WTC11 (cell line): ENCODE results near the gene CALCOCO2. TPM values are rescaled to one million over a fixed set of nuclear protein-coding genes. Genes with fewer than 3 reads are reported as not detected.

ENCODE experiments used
- ATAC-seq: fragments of 200-7000 bp; cut with Tn5 transposase; 2 replicates; pipeline ENCODE4 v1.10.0; 2021; ENCODE audit warnings: mild to moderate bottlenecking, moderate library complexity
- CTCF ChIA-PET: fragments of 300-600 bp; sonication (Branson Sonifier 250); formaldehyde crosslinking; loops from one replicate; lab custom pipeline; 2021; ENCODE audit warnings: antibody characterized with exemption; lab: Charles Lee
- POLR2A ChIA-PET: fragments of 350-600 bp; sonication (Branson Sonifier 250); formaldehyde crosslinking; loops from one replicate; lab custom pipeline; 2021; ENCODE audit warnings: antibody characterized with exemption; lab: Charles Lee
- DNase-seq: peaks from one replicate; pipeline ENCODE4 v3.0.0; 2021; ENCODE audit warnings: low spot score
- H3K27ac Mint-ChIP-seq: 2 replicates; pipeline ENCODE4 v1.8.0; 2021; ENCODE audit warnings: mixed read lengths
- H3K27me3 Mint-ChIP-seq: 2 replicates; pipeline ENCODE4 v1.8.0; 2021; ENCODE audit warnings: low read depth, mild to moderate bottlenecking, moderate library complexity, mixed read lengths
- H3K36me3 Mint-ChIP-seq: 2 replicates; pipeline ENCODE4 v1.8.0; 2021; ENCODE audit warnings: mixed read lengths
- H3K4me1 Mint-ChIP-seq: 2 replicates; pipeline ENCODE4 v1.8.0; 2022; ENCODE audit warnings: mixed read lengths
- H3K4me3 Mint-ChIP-seq: 2 replicates; pipeline ENCODE4 v1.8.0; 2021; ENCODE audit warnings: mild to moderate bottlenecking, moderate library complexity, mixed read lengths
- H3K9me3 Mint-ChIP-seq: 2 replicates; pipeline ENCODE4 v1.8.0; 2021; ENCODE audit warnings: mixed read lengths
- CBFB ChIP-seq: sonication (generic); formaldehyde crosslinking; IDR thresholded peaks from 2 replicates; pipeline ENCODE4 v1.8.1; 2022; ENCODE audit warnings: mild to moderate bottlenecking, low read depth, missing genetic modification reagents
- FOXJ3 ChIP-seq: sonication (generic); formaldehyde crosslinking; IDR thresholded peaks from 2 replicates; pipeline ENCODE4 v1.9.0; 2021; ENCODE audit warnings: missing genetic modification reagents, mild to moderate bottlenecking, borderline replicate concordance
- GABPB1 ChIP-seq: sonication (generic); formaldehyde crosslinking; IDR thresholded peaks from 2 replicates; pipeline ENCODE4 v1.8.1; 2023; ENCODE audit warnings: mild to moderate bottlenecking, missing genetic modification reagents
- MXD4 ChIP-seq: fragments of 250-450 bp; sonication (Bioruptor Pico); IDR thresholded peaks from 2 replicates; pipeline ENCODE4 v1.8.0; 2021; ENCODE audit warnings: mild to moderate bottlenecking, moderate library complexity, borderline replicate concordance
- NFATC4 ChIP-seq: fragments of 250-450 bp; sonication (Bioruptor Pico); IDR thresholded peaks from 2 replicates; pipeline ENCODE4 v1.9.0; 2021; ENCODE audit warnings: mild to moderate bottlenecking
- NR3C1 ChIP-seq: sonication (generic); formaldehyde crosslinking; conservative IDR thresholded peaks from 2 replicates; pipeline ENCODE4 v1.8.1; 2023; ENCODE audit warnings: low read depth, mild to moderate bottlenecking, missing genetic modification reagents
- TP53 ChIP-seq: sonication (generic); formaldehyde crosslinking; IDR thresholded peaks from 2 replicates; pipeline ENCODE4 v1.8.1; 2023; ENCODE audit warnings: mild to moderate bottlenecking, missing genetic modification reagents
- ZNF121 ChIP-seq: sonication (generic); formaldehyde crosslinking; IDR thresholded peaks from 2 replicates; pipeline ENCODE4 v1.8.0; 2023; ENCODE audit warnings: missing genetic modification reagents
- ZNF219 ChIP-seq: sonication (generic); formaldehyde crosslinking; IDR thresholded peaks from 2 replicates; pipeline ENCODE4 v1.8.0; 2023; ENCODE audit warnings: missing genetic modification reagents, mild to moderate bottlenecking, borderline replicate concordance
- ZNF232 ChIP-seq: sonication (generic); formaldehyde crosslinking; IDR thresholded peaks from 2 replicates; pipeline ENCODE4 v1.8.0; 2022; ENCODE audit warnings: mild to moderate bottlenecking, missing genetic modification reagents
- total RNA-seq: library from RNA; stranded (reverse); gene quantifications from 3 replicates; pipeline ENCODE4 v1.2.3, GENCODE V29; 2021
- TF ChIP-seq, protein P1 (sequence below): sonication (generic); formaldehyde crosslinking; IDR thresholded peaks from 2 replicates; pipeline ENCODE4 v1.8.0; 2022; ENCODE audit warnings: mild to moderate bottlenecking, missing genetic modification reagents
- TF ChIP-seq, protein P2 (sequence below): sonication (generic); formaldehyde crosslinking; IDR thresholded peaks from 2 replicates; pipeline ENCODE4 v1.8.0; 2023; ENCODE audit warnings: missing genetic modification reagents
- TF ChIP-seq, protein P3 (sequence below): sonication (generic); formaldehyde crosslinking; IDR thresholded peaks from 2 replicates; pipeline ENCODE4 v1.8.1; 2022; ENCODE audit warnings: mild to moderate bottlenecking, missing genetic modification reagents, moderate library complexity, borderline replicate concordance
- TF ChIP-seq, protein P4 (sequence below): sonication (generic); formaldehyde crosslinking; IDR thresholded peaks from 2 replicates; pipeline ENCODE4 v1.8.0; 2022; ENCODE audit warnings: missing genetic modification reagents
- TF ChIP-seq, protein P5 (sequence below): fragments of 250-450 bp; sonication (Bioruptor Pico); IDR thresholded peaks from 2 replicates; pipeline ENCODE4 v1.9.0; 2021; ENCODE audit warnings: moderate library complexity, mild to moderate bottlenecking, inconsistent platforms, borderline replicate concordance
- TF ChIP-seq, protein P6 (sequence below): fragments of 200-600 bp; IDR thresholded peaks from 2 replicates; pipeline ENCODE4 v1.8.0; 2022; ENCODE audit warnings: antibody characterized with exemption

The CALCOCO2 gene
- total RNA-seq, 1 experiment from 2014 or later = 32.6 TPM

DNA sequence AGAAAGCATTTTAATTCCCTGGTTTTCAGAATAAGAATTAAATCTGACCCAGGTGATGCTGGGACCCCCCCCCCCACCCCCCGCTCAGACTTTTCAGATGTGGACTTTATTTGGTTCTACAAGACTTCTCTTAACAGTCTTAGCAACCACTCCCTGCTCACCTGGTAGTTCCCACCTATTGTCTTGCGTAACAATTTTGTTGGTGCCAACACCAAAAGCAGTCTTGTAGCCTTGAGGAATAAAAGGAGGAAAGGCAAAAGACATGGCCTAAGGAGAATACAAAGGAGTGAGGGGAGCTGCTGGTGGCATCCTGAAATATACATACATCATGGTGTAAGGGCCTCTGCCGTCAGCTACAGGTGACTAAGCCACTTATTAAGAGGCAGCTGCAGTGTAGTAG lies 18.8 kb upstream of the CALCOCO2 start:
- Mint-ChIP-seq H3K27me3 (peaks cover 5% of the 10 kb centered on the region; the same call in 1 of the 2 replicates), H3K4me3 (no peak overlapping the region), H3K36me3 (no peaks in the 10 kb centered on the region), H3K27ac (no peak overlapping the region), H3K9me3 (no peaks in the 10 kb centered on the region), H3K4me1 (peaks cover 13% of the 10 kb centered on the region; the same call in 1 of the 2 replicates)
- TF ChIP-seq ZNF121 (CRISPR knock-in tag) = no peak
- TF ChIP-seq MXD4 = no peak
- no peak for TF ChIP-seq CBFB (CRISPR knock-in tag)
- no peak for TF ChIP-seq ZNF232 (CRISPR knock-in tag)
- TF ChIP-seq NR3C1 (CRISPR knock-in tag) = no peak
- TF ChIP-seq NFATC4 (CRISPR knock-in tag) = no peak
- TF ChIP-seq ZNF219 (CRISPR knock-in tag) = no peak
- TF ChIP-seq, protein P1, sequence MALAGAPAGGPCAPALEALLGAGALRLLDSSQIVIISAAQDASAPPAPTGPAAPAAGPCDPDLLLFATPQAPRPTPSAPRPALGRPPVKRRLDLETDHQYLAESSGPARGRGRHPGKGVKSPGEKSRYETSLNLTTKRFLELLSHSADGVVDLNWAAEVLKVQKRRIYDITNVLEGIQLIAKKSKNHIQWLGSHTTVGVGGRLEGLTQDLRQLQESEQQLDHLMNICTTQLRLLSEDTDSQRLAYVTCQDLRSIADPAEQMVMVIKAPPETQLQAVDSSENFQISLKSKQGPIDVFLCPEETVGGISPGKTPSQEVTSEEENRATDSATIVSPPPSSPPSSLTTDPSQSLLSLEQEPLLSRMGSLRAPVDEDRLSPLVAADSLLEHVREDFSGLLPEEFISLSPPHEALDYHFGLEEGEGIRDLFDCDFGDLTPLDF (CRISPR knock-in tag) = no peak
- TF ChIP-seq, protein P2, sequence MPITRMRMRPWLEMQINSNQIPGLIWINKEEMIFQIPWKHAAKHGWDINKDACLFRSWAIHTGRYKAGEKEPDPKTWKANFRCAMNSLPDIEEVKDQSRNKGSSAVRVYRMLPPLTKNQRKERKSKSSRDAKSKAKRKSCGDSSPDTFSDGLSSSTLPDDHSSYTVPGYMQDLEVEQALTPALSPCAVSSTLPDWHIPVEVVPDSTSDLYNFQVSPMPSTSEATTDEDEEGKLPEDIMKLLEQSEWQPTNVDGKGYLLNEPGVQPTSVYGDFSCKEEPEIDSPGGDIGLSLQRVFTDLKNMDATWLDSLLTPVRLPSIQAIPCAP (CRISPR knock-in tag) = no peak
- TF ChIP-seq, protein P3, sequence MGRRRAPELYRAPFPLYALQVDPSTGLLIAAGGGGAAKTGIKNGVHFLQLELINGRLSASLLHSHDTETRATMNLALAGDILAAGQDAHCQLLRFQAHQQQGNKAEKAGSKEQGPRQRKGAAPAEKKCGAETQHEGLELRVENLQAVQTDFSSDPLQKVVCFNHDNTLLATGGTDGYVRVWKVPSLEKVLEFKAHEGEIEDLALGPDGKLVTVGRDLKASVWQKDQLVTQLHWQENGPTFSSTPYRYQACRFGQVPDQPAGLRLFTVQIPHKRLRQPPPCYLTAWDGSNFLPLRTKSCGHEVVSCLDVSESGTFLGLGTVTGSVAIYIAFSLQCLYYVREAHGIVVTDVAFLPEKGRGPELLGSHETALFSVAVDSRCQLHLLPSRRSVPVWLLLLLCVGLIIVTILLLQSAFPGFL = no peak
- TF ChIP-seq GABPB1 (CRISPR knock-in tag) = no peak
- no peak for TF ChIP-seq TP53
- TF ChIP-seq, protein P4, sequence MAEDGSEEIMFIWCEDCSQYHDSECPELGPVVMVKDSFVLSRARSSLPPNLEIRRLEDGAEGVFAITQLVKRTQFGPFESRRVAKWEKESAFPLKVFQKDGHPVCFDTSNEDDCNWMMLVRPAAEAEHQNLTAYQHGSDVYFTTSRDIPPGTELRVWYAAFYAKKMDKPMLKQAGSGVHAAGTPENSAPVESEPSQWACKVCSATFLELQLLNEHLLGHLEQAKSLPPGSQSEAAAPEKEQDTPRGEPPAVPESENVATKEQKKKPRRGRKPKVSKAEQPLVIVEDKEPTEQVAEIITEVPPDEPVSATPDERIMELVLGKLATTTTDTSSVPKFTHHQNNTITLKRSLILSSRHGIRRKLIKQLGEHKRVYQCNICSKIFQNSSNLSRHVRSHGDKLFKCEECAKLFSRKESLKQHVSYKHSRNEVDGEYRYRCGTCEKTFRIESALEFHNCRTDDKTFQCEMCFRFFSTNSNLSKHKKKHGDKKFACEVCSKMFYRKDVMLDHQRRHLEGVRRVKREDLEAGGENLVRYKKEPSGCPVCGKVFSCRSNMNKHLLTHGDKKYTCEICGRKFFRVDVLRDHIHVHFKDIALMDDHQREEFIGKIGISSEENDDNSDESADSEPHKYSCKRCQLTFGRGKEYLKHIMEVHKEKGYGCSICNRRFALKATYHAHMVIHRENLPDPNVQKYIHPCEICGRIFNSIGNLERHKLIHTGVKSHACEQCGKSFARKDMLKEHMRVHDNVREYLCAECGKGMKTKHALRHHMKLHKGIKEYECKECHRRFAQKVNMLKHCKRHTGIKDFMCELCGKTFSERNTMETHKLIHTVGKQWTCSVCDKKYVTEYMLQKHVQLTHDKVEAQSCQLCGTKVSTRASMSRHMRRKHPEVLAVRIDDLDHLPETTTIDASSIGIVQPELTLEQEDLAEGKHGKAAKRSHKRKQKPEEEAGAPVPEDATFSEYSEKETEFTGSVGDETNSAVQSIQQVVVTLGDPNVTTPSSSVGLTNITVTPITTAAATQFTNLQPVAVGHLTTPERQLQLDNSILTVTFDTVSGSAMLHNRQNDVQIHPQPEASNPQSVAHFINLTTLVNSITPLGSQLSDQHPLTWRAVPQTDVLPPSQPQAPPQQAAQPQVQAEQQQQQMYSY (CRISPR knock-in tag) = no peak
- TF ChIP-seq FOXJ3 = no peak
- TF ChIP-seq, protein P5, sequence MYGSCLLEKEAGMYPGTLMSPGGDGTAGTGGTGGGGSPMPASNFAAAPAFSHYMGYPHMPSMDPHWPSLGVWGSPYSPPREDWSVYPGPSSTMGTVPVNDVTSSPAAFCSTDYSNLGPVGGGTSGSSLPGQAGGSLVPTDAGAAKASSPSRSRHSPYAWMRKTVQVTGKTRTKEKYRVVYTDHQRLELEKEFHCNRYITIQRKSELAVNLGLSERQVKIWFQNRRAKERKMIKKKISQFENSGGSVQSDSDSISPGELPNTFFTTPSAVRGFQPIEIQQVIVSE (CRISPR knock-in tag) = no peak
- ATAC-seq (no peak), DNase-seq (no peak)
- ChIA-PET CTCF (interaction anchor here (1.3 to 12.4 kb wide), 7 partner anchors 21 to 140 kb away, joined by 4 to 355 read pairs (median 5); no protein-coding TSS in a partner anchor), POLR2A (no interaction called here)

DNA sequence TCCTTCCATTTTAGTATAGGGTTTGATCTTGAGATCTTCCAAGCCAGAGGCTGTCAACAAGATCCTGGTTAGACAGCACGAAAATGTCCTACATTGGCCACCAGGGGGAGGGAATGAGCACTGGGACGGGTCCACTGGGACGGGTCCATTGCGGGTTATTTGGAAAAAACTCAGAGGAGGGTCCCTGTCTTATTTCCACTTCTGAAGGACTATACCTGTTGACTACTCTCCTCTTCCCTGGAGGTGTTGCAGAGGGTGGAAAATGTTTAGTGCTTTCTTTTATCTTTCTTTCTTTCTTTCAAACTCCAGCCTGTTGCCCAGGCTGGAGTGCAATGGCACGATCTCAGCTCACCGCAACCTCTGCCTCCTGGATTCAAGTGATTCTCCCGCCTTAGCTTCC lies 16.3 kb upstream of the CALCOCO2 start:
- H3K4me1 Mint-ChIP-seq = peaks cover 35% of the 10 kb centered on the region
- ChIA-PET CTCF (interaction anchor here (0.6 to 12.4 kb wide), 21 partner anchors 10 to 476 kb away, joined by 3 to 355 read pairs (median 5); partner anchors contain the start of gene ATP5MC1), POLR2A (interaction anchor here (1.0 kb wide), 1 partner anchor 64 kb away, joined by 4 read pairs; no protein-coding TSS in a partner anchor)
- TF ChIP-seq, protein P1 (CRISPR knock-in tag) = no peak
- no peak for TF ChIP-seq NR3C1 (CRISPR knock-in tag)
- TF ChIP-seq, protein P6, sequence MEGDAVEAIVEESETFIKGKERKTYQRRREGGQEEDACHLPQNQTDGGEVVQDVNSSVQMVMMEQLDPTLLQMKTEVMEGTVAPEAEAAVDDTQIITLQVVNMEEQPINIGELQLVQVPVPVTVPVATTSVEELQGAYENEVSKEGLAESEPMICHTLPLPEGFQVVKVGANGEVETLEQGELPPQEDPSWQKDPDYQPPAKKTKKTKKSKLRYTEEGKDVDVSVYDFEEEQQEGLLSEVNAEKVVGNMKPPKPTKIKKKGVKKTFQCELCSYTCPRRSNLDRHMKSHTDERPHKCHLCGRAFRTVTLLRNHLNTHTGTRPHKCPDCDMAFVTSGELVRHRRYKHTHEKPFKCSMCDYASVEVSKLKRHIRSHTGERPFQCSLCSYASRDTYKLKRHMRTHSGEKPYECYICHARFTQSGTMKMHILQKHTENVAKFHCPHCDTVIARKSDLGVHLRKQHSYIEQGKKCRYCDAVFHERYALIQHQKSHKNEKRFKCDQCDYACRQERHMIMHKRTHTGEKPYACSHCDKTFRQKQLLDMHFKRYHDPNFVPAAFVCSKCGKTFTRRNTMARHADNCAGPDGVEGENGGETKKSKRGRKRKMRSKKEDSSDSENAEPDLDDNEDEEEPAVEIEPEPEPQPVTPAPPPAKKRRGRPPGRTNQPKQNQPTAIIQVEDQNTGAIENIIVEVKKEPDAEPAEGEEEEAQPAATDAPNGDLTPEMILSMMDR = peak; percentile 85
- no peak overlapping the region for H3K27ac Mint-ChIP-seq
- ATAC-seq (no peak), DNase-seq (peak; percentile 78)
- H3K4me3 Mint-ChIP-seq = peak overlapping the region; percentile 34
- no peaks in the 10 kb centered on the region for H3K9me3 Mint-ChIP-seq
- H3K36me3 Mint-ChIP-seq = no peaks in the 10 kb centered on the region
- H3K27me3 Mint-ChIP-seq = peaks cover 5% of the 10 kb centered on the region; the same call in 1 of the 2 replicates
